Hepatocyte (in vitro differentiated cells): Measurements from ENCODE around the gene PIK3CA. TPM values are rescaled to one million over a fixed set of nuclear protein-coding genes. Genes with fewer than 3 reads are reported as not detected.

Experiments used
- DNase-seq: peaks from one replicate; pipeline ENCODE4 v3.0.0-alpha.2; 2016; ENCODE audit warnings: low spot score
- H2AFZ ChIP-seq: fragments of 200-600 bp; sonication (generic); 2 replicates; pipeline ENCODE4 v1.6.0; 2016; ENCODE audit warnings: antibody characterized with exemption, mild to moderate bottlenecking
- H3K27ac ChIP-seq: fragments of 200-600 bp; sonication (generic); 2 replicates; pipeline ENCODE4 v1.5.1; 2016; ENCODE audit warnings: mild to moderate bottlenecking
- H3K27me3 ChIP-seq: fragments of 200-600 bp; sonication (generic); 2 replicates; pipeline ENCODE4 v1.6.1; 2016
- H3K36me3 ChIP-seq: fragments of 200-600 bp; sonication (generic); replicated peaks from 2 replicates; pipeline ENCODE4 v1.5.1; 2016; ENCODE audit warnings: low read depth; ENCODE audit not compliant: insufficient read depth
- H3K4me1 ChIP-seq: fragments of 200-600 bp; sonication (generic); 2 replicates; pipeline ENCODE4 v1.5.1; 2016; ENCODE audit warnings: mild to moderate bottlenecking, moderate library complexity; ENCODE audit not compliant: insufficient read depth
- H3K4me2 ChIP-seq: fragments of 200-600 bp; sonication (generic); 2 replicates; pipeline ENCODE4 v1.6.0; 2016
- H3K4me3 ChIP-seq: fragments of 200-600 bp; sonication (generic); 2 replicates; pipeline ENCODE4 v1.5.1; 2016; ENCODE audit warnings: mild to moderate bottlenecking
- H3K79me2 ChIP-seq: fragments of 200-600 bp; sonication (generic); 2 replicates; pipeline ENCODE4 v1.6.0; 2017; ENCODE audit warnings: mild to moderate bottlenecking
- H3K9me2 ChIP-seq: fragments of 200-600 bp; sonication (generic); replicated peaks from 2 replicates; pipeline ENCODE4 v1.6.0; 2017; ENCODE audit warnings: mild to moderate bottlenecking; ENCODE audit not compliant: insufficient read depth
- H3K9me3 ChIP-seq: fragments of 200-600 bp; sonication (generic); 2 replicates; pipeline ENCODE4 v1.5.1; 2016; ENCODE audit warnings: low read depth, mild to moderate bottlenecking
- H4K20me1 ChIP-seq: fragments of 200-600 bp; sonication (generic); 2 replicates; pipeline ENCODE4 v1.6.0; 2016; ENCODE audit warnings: mild to moderate bottlenecking; ENCODE audit not compliant: insufficient read depth, poor library complexity, severe bottlenecking
- CTCF ChIP-seq: fragments of 200-600 bp; sonication (generic); IDR thresholded peaks from 2 replicates; pipeline ENCODE4 v1.5.1; 2016; ENCODE audit warnings: antibody characterized with exemption, mild to moderate bottlenecking; ENCODE audit not compliant: poor library complexity
- EZH2 ChIP-seq: fragments of 200-600 bp; sonication (generic); IDR thresholded peaks from 2 replicates; pipeline ENCODE4 v1.6.1; 2016; ENCODE audit warnings: antibody characterized with exemption, mild to moderate bottlenecking, borderline replicate concordance
- EZH2phosphoT487 ChIP-seq: fragments of 200-600 bp; sonication (generic); IDR thresholded peaks from one replicate; pipeline ENCODE4 v1.6.1; 2018; ENCODE audit warnings: antibody characterized with exemption, mild to moderate bottlenecking, low read depth, moderate library complexity; ENCODE audit not compliant: unreplicated experiment, severe bottlenecking
- WGBS: methylation state at CpG from one replicate; pipeline ENCODE4 v1.1.6; 2016; ENCODE audit warnings: low lambda C conversion rate; ENCODE audit errors: missing lambda C conversion rate; 5-methylcytosine and 5-hydroxymethylcytosine counted together
- polyA plus RNA-seq: library from polyadenylated mRNA; unstranded; fragments of >200 nt; fragmentation: Nextera tagmentation; extraction: Ambion mirVana; gene quantifications from 2 replicates; pipeline ENCODE4 v1.2.1, GENCODE V29; 2016
- total RNA-seq: library from RNA; depleted of rRNA; stranded (reverse); fragments of >200 nt; gene quantifications from 2 replicates; pipeline ENCODE4 v1.2.3, GENCODE V29; 2014

PIK3CA gene
- total and polyA plus RNA-seq, 2 experiments from 2014 or later = 5.9 to 21.0 TPM

- Histone ChIP-seq H3K27ac (peak overlapping the region; percentile 98), H3K79me2 (peaks cover 44% of the 10 kb centered on the region), H3K4me1 (peaks cover 9% of the 10 kb centered on the region), H3K4me2 (peak overlapping the region; percentile 87), H2AFZ (peak overlapping the region; percentile 75), H3K4me3 (peak overlapping the region; percentile 66), H3K27me3 (no peaks in the 10 kb centered on the region), H3K9me3 (no peaks in the 10 kb centered on the region), H3K9me2 (no peaks in the 10 kb centered on the region), H4K20me1 (peaks cover 31% of the 10 kb centered on the region), H3K36me3 (no peaks in the 10 kb centered on the region)
- DNase-seq = peak; percentile 75
- WGBS = under 1% methylated on average over 42 of the region's 70 CpGs
- TF ChIP-seq EZH2phosphoT487 = no peak
- TF ChIP-seq CTCF = no peak
- no peak for TF ChIP-seq EZH2
Measured at GRCh38 chr3:179148616-179149405, 654 bp downstream of the PIK3CA start.

GRCh38 chr3:179149406-179149867 is 1.3 kb downstream of the PIK3CA start:
- peak overlapping the region; percentile 75 for H2AFZ ChIP-seq
- 2% methylated on average over 9 of the region's 9 CpGs for WGBS
- H4K20me1 ChIP-seq = peaks cover 31% of the 10 kb centered on the region
- H3K27ac ChIP-seq = peak overlapping the region; percentile 98
- peaks cover 9% of the 10 kb centered on the region for H3K4me1 ChIP-seq
- no peak for TF ChIP-seq EZH2phosphoT487
- no peak for TF ChIP-seq CTCF
- no peak for TF ChIP-seq EZH2
- no peaks in the 10 kb centered on the region for H3K36me3 ChIP-seq
- H3K9me2 ChIP-seq = no peaks in the 10 kb centered on the region
- peaks cover 50% of the 10 kb centered on the region for H3K79me2 ChIP-seq
- DNase-seq = peak; percentile 33
- no peaks in the 10 kb centered on the region for H3K9me3 ChIP-seq
- H3K4me2 ChIP-seq = peak overlapping the region; percentile 87
- peak overlapping the region; percentile 66 for H3K4me3 ChIP-seq
- H3K27me3 ChIP-seq = no peaks in the 10 kb centered on the region

GRCh38 chr3:179149951-179150350 is 1.8 kb downstream of the PIK3CA start:
- DNase-seq = no peak
- H4K20me1 ChIP-seq = peaks cover 35% of the 10 kb centered on the region
- peak overlapping the region; percentile 66 for H3K4me3 ChIP-seq
- no peaks in the 10 kb centered on the region for H3K9me3 ChIP-seq
- peaks cover 9% of the 10 kb centered on the region for H3K4me1 ChIP-seq
- peak overlapping the region; percentile 98 for H3K27ac ChIP-seq
- H3K4me2 ChIP-seq = peak overlapping the region; percentile 87
- peaks cover 55% of the 10 kb centered on the region for H3K79me2 ChIP-seq
- TF ChIP-seq CTCF (no peak), EZH2 (no peak), EZH2phosphoT487 (no peak)
- peak overlapping the region; percentile 75 for H2AFZ ChIP-seq
- WGBS = 45% methylated on average over 4 of the region's 4 CpGs
- no peaks in the 10 kb centered on the region for H3K9me2 ChIP-seq
- H3K27me3 ChIP-seq = no peaks in the 10 kb centered on the region
- no peaks in the 10 kb centered on the region for H3K36me3 ChIP-seq
